Fibroblast of the conjunctiva (primary cell): ENCODE measurements around the gene PTF1A.

Experiments used
- DNase-seq: peaks from one replicate; pipeline ENCODE4 v3.0.0-alpha.2; 2010; ENCODE audit warnings: low read depth

PTF1A gene

DNA sequence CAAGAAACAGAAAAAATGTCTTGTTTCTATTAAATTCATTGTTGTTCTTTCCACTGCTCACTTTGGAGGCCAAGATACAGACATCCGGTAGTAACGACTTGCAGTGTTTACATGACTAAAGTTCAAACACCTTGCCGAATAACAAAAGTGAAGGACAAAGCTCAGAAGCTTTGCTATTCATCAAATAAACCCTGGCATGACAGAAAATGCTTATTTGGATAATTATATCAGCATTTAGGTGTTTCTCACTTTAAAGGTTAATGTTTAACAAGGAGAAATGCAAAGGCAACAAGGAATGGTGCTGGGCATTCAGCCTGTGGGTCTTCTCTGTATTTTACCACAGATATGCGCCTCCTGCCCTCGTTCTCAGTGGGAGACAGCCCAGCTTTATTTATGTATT is 5.4 kb upstream of the PTF1A start:
- DNase-seq: no peak

DNA sequence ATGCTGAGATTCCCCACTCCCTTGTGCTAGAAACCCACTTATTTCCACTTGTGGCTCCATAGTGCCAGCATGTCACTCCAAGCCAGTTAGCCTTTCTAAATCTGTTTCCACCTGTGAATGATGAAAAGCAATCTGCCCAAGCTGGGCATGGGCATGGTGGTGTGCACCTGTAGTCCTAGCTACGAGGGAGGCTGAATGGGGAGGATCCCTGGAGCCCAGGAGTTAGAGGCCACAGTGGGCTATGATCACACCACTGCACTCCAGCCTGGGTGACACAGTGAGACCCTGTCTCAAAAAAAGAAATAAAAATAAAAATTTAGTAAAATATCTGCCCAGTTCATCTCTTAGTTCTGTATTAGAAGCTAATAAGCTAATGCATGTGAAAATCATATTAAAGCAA is 5.0 kb upstream of the PTF1A start:
- no peak for DNase-seq

DNA sequence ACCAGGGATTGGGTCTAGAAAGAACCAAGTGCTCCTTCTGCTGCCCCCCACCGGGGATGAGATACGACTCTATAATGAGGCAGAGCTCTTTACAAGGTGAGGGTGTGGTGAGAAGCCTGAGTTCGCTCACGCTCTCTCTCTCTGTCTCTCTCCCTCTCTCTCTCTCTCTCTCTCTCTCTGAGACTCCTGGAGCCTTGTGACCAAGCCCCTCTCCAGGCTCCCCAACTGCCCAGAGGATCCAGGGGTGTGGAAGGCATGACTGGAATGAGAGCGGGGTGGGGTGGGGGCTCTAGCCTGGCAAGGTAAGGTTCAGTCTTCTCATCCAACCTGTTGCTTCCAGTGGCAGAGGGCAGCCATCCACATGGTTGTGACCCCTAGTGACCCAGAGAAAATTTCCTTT is 3.1 kb upstream of the PTF1A start:
- DNase-seq: no peak

DNA sequence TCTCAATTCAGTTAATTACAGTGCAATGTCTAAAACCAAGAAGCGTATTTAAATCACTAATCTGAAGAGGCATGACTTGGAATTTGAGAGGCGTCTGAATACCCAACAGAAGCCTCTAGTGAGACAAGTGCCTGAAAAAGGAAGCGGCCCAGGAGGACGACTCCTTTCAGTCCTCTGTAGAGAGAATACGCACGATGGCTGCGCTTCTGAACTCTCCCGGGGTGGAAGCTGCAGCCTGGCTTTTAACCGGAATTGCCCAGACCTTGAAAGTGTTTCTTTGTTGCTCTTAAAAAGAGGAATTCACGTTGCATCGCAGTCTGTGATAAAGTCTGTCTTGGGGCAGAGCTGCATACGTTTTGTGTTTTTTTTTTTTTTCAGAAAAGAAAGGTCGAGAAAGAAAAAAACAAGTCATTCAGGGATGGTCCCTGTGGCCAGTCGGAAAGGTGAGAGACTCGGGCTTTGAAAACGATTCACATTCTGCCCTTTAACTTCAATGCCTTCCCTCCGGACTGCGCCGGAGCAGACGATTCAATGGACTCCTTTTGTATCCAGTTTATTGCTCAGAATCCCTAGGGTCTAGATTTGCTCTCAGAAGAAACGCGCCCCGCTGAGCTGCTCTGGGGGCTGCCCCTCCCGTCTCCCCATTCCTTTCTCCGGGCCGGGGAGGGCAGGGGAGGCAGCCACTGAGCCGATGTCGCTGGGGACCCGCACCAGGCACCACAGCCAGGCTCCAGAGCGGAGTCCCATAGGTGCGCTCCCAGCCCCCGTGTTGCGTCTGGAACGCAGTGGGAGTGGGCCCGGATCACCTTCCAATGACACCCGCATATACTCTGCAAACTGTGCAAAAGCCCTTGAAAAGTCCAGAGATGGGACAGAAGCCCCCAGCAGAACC is 994 bp upstream of the PTF1A start:
- no peak for DNase-seq

DNA sequence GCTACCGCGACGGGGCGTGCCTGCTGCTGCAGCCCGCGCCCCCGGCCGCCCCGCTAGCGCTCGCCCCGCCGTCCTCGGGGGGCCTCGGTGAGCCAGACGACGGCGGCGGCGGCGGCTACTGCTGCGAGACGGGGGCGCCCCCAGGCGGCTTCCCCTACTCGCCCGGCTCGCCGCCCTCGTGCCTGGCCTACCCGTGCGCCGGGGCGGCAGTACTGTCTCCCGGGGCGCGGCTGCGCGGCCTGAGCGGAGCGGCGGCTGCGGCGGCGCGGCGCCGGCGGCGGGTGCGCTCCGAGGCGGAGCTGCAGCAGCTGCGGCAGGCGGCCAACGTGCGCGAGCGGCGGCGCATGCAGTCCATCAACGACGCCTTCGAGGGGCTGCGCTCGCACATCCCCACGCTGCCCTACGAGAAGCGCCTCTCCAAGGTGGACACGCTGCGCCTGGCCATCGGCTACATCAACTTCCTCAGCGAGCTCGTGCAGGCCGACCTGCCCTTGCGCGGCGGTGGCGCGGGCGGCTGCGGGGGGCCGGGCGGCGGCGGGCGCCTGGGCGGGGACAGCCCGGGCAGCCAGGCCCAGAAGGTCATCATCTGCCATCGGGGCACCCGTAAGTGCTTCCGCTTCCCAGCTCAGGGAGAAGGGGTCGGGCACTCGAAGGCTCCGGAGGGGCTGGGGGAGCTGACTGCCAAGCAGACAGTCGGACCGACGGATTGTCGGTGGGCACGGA is 761 bp downstream of the PTF1A start:
- DNase-seq: no peak

DNA sequence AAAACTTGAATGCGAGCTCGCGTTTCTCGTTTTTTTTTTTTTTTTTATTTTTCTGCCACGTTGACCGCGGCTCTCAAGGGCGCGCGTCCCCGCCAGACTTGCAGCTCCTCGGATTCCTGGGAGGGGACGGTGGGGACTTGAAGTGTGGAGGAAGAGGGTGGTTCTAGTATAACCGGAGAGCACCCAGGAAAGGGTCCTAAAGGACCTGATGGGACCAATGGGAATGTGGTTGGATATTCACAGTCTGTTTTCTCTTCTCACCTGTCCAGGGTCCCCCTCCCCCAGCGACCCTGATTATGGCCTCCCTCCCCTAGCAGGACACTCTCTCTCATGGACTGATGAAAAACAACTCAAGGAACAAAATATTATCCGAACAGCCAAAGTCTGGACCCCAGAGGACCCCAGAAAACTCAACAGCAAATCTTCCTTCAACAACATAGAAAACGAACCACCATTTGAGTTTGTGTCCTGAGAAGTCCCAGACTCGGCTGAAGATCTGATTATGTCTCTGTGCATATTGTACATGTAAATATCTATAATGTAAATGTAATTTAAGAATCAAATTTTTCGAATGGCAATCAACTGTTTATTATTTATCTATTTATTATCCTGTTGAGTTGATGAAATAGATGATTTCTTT is 1.4 kb downstream of the PTF1A start:
- no peak for DNase-seq

DNA sequence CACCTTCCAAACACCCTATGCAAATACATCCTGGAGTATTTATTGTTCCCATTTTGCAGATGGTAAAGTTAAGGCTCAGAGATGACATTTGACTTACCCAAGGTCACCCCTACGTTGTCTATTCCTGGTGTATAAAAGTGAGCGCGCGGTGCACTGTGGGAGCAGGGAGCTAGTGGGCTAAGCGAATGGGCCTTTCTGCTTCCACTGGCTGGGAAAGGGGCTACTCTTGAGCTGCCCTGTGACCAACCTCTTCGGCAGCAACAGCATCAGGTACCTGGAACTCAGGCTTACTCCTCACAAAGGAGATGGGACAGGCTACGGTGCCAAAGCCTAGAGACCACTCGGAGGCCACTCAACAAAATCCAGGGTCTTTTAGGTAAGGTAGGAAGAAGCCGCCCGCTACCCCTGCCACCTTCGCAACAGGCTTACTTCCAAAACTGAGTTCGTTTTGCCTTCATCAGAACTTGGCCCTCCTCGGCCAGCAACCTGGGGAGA is 2.4 kb downstream of the PTF1A start:
- DNase-seq: no peak

DNA sequence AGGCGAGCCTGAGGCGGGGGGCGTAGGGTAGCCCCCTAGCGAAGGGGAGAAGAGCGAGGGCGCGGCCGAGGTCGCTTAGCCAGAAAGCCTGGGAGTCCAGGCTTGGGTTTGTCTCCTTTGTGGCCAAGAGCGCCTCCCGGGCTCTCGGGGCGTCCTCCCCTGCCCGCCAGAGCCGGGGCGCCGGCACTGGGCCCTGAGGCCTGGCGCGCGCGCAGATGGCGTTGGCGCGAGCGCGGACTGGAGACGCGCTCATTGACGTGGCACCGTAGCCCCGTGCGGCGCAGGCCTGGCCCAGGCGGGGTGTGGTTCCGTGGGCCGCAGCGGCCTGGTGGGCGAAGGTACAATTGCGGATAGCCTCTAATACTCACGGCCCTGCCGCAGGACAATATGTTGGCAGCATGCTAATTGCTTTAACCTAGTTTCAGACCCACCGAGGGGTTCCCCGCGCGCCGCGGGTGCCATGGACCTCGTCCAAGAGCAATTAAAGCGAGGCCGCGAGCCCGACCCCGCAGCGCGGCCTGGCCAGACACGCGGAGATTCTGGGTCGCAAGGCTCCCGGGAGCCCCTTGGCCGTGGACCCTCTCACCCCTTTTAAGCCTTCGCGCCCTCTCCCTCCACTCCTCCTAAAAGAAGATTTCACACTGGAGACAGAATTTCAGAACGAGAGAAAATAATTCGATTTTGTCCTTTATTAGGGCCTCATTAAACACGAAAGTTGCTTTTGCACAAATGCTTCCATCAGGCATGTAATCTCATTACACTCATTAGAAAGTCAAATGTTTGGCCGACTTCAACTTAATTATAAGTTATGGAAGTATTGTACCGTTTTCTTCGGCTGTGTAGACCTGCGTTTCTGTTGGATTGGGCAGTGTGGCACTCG is 3.1 kb downstream of the PTF1A start:
- DNase-seq: no peak

DNA sequence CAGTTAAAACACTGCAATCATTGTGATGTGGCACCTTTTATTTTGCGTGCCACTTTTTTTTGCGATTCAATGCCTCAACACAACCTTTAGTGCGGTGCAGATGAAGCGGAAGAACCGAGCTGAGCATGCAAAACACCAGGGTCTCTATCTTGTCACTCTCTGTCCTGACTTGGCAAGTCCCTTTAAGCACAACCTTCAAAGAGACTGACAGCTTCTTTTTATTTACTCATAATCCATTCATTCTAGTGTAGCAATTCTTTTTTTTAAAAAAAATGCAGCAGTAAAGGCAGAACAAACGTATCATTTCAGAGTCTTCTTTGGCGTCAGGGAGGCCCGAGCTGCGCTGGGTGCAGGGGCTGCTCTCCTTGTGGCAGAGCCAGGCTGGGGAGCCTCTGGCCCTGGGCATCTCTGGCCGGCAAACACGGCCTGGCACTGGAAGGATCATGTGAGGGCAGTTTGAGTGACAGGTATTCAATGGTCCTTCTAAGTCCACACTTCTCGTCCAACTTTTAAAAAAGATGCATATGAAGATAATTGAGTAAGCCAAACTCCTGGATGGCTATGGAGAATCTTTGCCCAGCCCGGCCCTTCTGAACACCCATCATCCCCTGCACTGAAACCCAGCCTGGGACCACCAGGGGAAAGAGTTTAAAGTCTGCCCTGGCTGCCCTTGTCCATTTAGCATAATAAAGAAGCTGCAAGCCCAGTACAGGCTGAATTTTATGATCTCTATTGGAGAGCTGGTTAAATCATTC is 3.9 kb downstream of the PTF1A start:
- no peak for DNase-seq

DNA sequence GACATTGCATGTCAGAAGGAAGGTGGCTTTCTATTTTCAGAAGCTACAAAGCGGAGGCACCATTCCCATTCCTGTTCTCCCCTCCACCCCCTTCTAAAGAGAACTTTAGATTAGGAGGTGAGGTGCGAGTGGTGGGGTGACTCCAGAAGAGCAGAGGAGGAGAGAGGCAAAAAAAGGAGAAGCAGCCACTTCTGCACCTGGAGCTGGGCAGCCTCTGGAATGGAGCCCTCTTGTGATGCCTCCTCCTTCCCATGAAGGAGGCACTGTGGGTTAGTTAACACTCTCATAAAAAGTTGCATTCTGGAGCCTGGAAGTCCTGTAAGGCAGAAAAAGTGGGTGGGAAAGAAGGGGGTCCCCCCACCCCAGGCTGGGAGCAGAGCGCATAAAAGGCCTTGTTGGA is 4.8 kb downstream of the PTF1A start:
- DNase-seq: no peak

DNA sequence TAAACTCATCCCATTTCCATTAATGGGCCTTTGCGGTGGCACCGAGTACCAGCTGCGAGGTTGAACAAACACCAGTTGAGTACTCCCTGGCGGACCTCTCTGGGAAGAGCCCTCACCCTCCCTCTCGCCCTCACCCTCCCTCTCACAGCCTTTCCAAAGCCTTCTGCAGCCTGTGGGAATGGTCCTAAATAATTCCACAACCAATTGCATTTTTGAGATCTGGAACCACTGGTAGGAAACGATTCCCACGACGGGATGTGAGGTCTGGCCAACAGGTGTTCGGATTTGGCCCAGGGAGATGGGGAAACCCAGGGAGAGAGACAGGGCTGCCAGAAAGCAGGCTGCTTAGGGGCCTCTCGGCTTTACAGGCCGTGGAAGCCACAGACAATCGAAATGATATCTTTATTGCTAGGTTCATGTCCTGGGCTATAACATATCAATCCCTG is 5.3 kb downstream of the PTF1A start:
- no peak for DNase-seq

DNA sequence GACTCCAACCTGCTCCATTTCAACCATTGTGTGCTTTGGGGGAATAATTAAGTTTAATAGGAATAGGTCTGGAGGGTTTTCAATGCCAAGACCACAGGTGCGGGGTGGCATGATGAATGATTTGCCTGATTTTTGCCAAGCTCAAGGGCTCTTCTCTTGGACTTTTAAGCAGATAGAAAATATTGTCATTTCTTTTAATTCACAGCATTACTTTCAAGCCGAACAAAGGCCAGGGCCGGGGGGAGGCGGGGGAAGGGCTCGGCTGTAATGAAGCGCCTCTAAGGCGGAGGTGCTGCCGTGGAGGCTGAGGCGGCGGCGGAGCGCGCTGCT is 6.5 kb downstream of the PTF1A start:
- DNase-seq: no peak

DNA sequence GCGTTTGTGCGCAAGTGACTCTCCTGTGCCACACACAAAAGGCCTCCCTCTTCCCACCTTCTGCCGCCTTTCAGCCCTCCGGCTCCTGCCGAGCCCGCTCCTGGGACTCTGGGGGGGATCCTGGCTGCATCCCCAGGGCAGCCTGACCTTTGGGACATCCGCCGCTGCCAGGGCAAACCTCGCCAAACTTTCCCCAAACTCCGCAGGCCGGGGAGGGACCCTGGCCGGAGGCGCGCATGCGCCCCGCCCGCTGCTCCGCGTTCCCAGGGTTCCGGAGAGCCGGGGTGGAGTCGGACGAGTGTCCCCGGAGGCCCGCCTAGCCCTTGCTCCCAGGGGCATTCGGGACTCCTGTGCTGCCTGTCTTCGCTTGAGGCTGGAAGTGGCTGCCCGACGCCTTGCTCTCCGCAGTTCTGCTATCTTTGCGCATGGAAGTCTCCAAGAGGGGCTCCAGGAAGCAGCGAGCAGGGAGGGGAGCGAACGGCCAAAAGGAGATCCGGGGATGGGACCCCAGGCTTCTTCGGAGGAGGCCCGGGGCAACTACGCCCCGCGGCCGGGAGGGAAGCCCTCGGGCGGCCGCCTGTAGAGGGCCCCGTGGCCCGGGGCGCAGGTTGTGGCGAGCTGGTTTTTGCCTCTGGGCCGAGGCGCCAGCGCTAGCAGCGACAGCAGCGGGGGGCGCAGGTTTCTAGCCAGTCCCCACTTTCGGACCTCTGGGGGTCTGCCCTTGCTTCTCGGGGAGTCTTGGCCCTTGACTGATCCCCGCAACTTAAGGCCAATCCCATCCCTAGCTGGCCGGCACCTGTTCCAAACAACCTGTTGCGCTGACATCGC is 7.0 kb downstream of the PTF1A start:
- DNase-seq: no peak

DNA sequence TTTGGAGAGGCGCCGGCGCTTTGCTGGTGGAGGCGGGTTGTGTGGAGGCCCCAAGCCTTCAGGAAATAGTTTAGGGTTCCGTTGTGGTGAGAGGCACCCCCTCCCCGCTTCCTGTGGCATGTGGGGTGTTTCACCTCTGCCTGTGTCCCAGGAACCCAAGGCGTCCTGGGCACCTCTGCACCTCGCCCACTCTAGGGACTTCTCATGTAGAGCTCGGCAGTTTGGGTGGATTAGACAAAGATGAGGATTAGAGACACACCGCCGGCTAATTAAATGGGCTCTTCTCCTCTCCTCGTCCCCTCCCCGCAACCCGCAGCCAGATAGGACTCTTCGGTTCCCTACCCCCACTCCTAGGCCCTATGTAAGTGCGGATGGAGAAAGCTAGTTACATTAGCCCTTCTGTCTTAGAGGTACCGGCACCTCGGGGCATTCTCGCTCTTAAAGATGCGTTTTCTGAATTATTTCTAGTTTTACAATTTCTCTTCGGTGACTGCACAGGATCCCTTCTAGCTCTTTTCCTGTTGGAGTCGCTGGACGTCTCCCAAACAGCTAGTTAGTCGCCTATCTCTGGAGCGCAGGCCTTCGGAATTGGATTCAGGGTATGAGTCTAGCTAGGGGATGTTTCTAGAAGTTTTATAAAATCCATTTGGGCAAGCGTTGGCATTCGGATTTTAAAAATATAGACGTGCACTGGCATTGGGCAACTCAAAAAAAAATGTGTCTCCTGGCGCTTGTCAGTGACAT is 7.8 kb downstream of the PTF1A start:
- DNase-seq: no peak

DNA sequence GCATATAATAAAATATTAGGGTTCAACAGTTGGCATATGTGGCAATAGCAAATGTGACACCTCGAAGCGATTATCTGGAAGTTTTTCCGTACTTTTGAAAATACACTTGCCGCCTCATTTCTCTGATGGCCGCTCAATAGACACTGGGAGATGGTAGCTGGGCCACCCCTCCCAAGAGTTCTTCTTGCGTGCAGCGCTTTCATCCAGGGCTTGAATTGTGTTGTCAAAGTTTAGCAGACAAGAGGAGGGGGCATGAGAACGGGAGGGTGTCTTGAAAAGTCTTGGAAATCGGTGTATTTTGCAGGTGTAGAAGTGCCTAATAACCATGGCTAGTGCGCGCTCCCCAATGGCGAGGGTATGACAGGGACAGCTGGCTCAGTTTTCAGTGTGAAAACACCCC is 8.5 kb downstream of the PTF1A start:
- no peak for DNase-seq

DNA sequence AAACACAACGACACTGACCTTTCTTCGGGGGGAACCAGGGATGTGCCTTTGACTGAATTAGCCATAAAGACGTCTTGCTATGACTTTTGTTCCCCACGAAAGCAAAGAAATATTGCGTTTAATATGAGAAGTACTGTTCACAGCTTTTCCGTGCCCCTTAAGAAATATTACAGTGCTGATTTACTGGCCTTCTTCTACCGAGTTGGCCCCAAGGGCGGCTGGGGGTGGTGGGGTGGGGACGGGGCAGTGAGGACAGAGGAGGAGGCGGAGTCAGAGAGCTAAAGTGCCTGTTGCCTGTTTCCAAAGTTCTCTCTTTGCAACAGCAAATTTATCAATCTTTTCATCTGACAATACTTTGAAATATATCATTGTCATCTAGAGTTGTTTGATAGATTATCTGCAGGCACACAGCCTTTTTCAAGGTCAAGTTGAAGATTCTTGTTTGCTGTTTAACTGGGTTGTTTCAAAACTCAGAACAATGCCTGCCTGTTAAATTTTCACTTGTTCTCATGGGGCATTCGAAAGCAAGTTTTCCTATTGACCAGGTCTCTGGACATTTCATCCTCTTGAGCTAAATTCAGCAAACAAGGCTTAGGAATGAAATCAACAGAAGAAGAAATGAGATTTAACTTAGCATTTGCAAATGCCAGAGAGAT is 9.0 kb downstream of the PTF1A start:
- no peak for DNase-seq

DNA sequence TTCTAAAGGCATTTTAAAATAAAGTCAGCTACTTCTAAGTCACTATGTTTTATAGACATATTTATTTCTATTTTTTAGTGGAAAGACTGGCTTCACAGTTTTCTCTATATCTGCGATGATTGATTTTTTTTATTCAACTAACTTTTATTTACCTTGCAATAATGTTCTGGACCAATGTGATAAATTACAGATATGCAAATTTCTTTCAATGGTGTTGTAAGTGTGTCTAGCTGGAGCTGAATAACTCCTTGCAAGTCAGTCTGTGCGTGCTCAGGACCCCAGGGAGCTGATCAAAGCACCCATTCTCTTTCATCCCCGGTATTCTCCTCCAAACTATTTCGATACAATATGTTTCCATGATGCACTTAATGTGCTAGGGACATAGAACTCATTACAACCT is 9.7 kb downstream of the PTF1A start:
- no peak for DNase-seq

DNA sequence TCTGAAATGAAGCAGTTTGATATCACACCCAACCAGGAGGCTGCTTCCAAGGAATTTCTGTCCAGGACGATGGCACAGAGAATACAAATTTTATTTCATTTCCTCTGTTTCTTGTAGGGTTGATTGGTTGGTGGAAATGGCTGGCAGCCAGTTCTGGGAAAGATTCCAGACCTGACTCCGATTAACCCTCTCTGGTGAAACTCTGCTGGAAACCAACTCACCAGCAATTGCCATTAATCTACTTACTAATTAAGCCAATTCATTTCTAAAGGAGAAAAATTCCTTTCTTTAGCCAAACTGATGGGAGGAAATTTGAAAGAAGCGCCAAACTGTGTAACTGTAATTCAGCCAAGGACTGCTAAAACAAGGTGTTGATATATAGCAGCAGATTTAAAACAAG is 10.7 kb downstream of the PTF1A start:
- DNase-seq: no peak
